ENCODE measurements around the gene ZNF214. TPM values are rescaled to one million over a fixed set of nuclear protein-coding genes. Genes with fewer than 3 reads are reported as not detected.
"Not testable (repeated sequence)": the region's sequence is repeated elsewhere in the genome, so short reads cannot be mapped to it uniquely, and the experiment has no call there.

Gene ZNF214
- total RNA-seq, 2 donors from 2014 or later, result 3.1 to 3.6 TPM

GRCh38 chr11:6991227-6991626 is 28.9 kb downstream of the ZNF214 start:
- intact Hi-C loops (cut with DNase I), result no loop called here
- 74% methylated on average over 6 of the region's 6 CpGs for WGBS

GRCh38 chr11:6988506-6988905 is 31.6 kb downstream of the ZNF214 start:
- intact Hi-C loops (cut with DNase I), result no loop called here
- H3K9me3 ChIP-seq, result no peaks in the 10 kb centered on the region
- H3K27ac ChIP-seq, result no peak overlapping the region
- H3K4me3 ChIP-seq, result no peak overlapping the region
- H3K36me3 ChIP-seq, result no peaks in the 10 kb centered on the region
- TF ChIP-seq POLR2AphosphoS5 (IDR thresholded peaks at IDR 0.05) (no peak), POLR2A (IDR thresholded peaks at IDR 0.05) (no peak), CTCF (IDR thresholded peaks at IDR 0.05) (no peak)
- no peaks in the 10 kb centered on the region for H3K4me1 ChIP-seq (replicated peaks)
- H3K27me3 ChIP-seq (replicated peaks; ENCODE audit: insufficient read depth), result no peaks in the 10 kb centered on the region
- no peak for DNase-seq (ENCODE audit: low spot score)

More at GRCh38 chr11:6991227-6991626, 28.9 kb downstream of the ZNF214 start:
- no peaks in the 10 kb centered on the region for H3K36me3 ChIP-seq
- peak overlapping the region in 1 of 2 donors; percentile 66 for H3K27ac ChIP-seq
- no peaks in the 10 kb centered on the region for H3K9me3 ChIP-seq
- no peak overlapping the region for H3K4me3 ChIP-seq
- no peaks in the 10 kb centered on the region for H3K4me1 ChIP-seq (replicated peaks)
- no peak for DNase-seq (ENCODE audit: low spot score)
- TF ChIP-seq CTCF (IDR thresholded peaks at IDR 0.05), result no peak
- TF ChIP-seq POLR2AphosphoS5 (IDR thresholded peaks at IDR 0.05), result no peak
- TF ChIP-seq POLR2A (IDR thresholded peaks at IDR 0.05), result no peak
- no peaks in the 10 kb centered on the region for H3K27me3 ChIP-seq (replicated peaks; ENCODE audit: insufficient read depth)

- TF ChIP-seq POLR2A (IDR thresholded peaks at IDR 0.05), result no peak
- no peak for TF ChIP-seq POLR2AphosphoS5 (IDR thresholded peaks at IDR 0.05)
- no peak for TF ChIP-seq CTCF (IDR thresholded peaks at IDR 0.05)
- DNase-seq (ENCODE audit: low spot score), result no peak
Observed at GRCh38 chr11:6986487-6986886, 33.7 kb downstream of the ZNF214 start.

GRCh38 chr11:6979365-6979764 is 40.8 kb downstream of the ZNF214 start:
- DNase-seq (ENCODE audit: low spot score), result no peak
- Histone ChIP-seq H3K4me1 (replicated peaks) (no peaks in the 10 kb centered on the region), H3K27ac (no peak overlapping the region), H3K9me3 (no peaks in the 10 kb centered on the region), H3K27me3 (replicated peaks; ENCODE audit: insufficient read depth) (no peaks in the 10 kb centered on the region), H3K4me3 (no peak overlapping the region), H3K36me3 (no peaks in the 10 kb centered on the region)
- intact Hi-C loops (cut with DNase I), result no loop called here
- 56% methylated on average over 2 of the region's 2 CpGs for WGBS
- TF ChIP-seq POLR2AphosphoS5 (IDR thresholded peaks at IDR 0.05) (no peak), POLR2A (IDR thresholded peaks at IDR 0.05) (no peak), CTCF (IDR thresholded peaks at IDR 0.05) (no peak)

More at GRCh38 chr11:6986487-6986886, 33.7 kb downstream of the ZNF214 start:
- 53% methylated on average over 1 of the region's 1 CpG for WGBS
- Histone ChIP-seq H3K4me3 (no peak overlapping the region), H3K27me3 (replicated peaks; ENCODE audit: insufficient read depth) (no peaks in the 10 kb centered on the region), H3K9me3 (no peaks in the 10 kb centered on the region), H3K36me3 (no peaks in the 10 kb centered on the region), H3K27ac (no peak overlapping the region), H3K4me1 (replicated peaks) (no peaks in the 10 kb centered on the region)
- intact Hi-C loops (cut with DNase I), result no loop called here

GRCh38 chr11:6969854-6970253 is 50.3 kb downstream of the ZNF214 start:
- not testable (repeated sequence) for H3K36me3 ChIP-seq

More at GRCh38 chr11:6969854-6970253, 50.3 kb downstream of the ZNF214 start:
- H3K4me1 ChIP-seq (replicated peaks); intact Hi-C loops (cut with DNase I); H3K27me3 ChIP-seq (replicated peaks; ENCODE audit: insufficient read depth); DNase-seq (ENCODE audit: low spot score); H3K27ac ChIP-seq; H3K9me3 ChIP-seq; H3K4me3 ChIP-seq: not testable (repeated sequence)
- 72% methylated on average over 4 of the region's 4 CpGs for WGBS

Measured in prostate gland (tissue), 2 donors.